Stimulated activated naive CD8-positive, alpha-beta T cell treated with anti-CD3 and anti-CD28 coated beads, Interleukin-15, amount 100 ng/mL, for 72 hours (primary cell): ENCODE results near the gene KIF25.

Experiments
- ATAC-seq: fragments of 150-1000 bp; cut with Tn5 transposase; 2 replicates; pipeline ENCODE4 v1.10.0; 2021; ENCODE audit warnings: mild to moderate bottlenecking, moderate library complexity
- DNase-seq, 2 donors: peaks; one replicate each; pipeline ENCODE4 v3.0.0; 2021 to 2022
- H3K27ac Mint-ChIP-seq, 2 donors: one replicate each; pipeline ENCODE4 v1.8.0; 2022; ENCODE audit warnings: mild to moderate bottlenecking in 2 of 2, mixed read lengths in 2 of 2, moderate library complexity in 2 of 2
- H3K27me3 Mint-ChIP-seq: one replicate; pipeline ENCODE4 v1.8.0; 2022; ENCODE audit warnings: mixed read lengths
- H3K4me1 Mint-ChIP-seq: one replicate; pipeline ENCODE4 v1.8.0; 2022; ENCODE audit warnings: mild to moderate bottlenecking, mixed read lengths
- H3K4me3 Mint-ChIP-seq, 2 donors: one replicate each; pipeline ENCODE4 v1.8.0; 2022; ENCODE audit warnings: mild to moderate bottlenecking in 2 of 2, mixed read lengths in 2 of 2, moderate library complexity in 1 of 2
- H3K9me3 Mint-ChIP-seq, 2 donors: one replicate each; pipeline ENCODE4 v1.8.0; 2022; ENCODE audit warnings: mixed read lengths in 2 of 2

The KIF25 gene

DNA sequence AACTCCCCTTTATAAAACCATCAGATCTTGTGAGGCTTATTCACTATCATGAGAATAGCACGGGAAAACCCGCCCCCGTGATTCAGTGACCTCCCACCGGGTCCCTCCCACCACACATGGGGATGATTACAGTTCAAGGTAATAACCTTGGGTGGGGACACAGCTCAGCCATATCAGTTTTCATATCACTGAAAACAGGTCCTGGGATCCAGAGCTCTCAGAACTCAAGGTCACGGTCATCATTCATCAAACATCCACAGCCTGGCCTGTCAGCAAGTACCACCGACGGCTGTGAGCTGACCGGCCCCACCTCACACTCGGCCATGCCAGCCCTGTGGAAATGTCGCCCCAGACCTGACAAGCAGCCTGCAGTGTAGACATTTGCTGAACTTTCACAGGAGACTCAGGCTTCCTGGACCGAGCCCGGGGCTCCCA is 95.6 kb downstream of the KIF25 start:
- ATAC-seq: no peak
- Mint-ChIP-seq H3K27me3 (peaks cover 8% of the 10 kb centered on the region), H3K9me3 (peaks cover 0 to 15% of the 10 kb centered on the region in 2 donors), H3K27ac (no peak overlapping the region), H3K4me3 (no peak overlapping the region), H3K4me1 (no peaks in the 10 kb centered on the region)
- no peak for DNase-seq

DNA sequence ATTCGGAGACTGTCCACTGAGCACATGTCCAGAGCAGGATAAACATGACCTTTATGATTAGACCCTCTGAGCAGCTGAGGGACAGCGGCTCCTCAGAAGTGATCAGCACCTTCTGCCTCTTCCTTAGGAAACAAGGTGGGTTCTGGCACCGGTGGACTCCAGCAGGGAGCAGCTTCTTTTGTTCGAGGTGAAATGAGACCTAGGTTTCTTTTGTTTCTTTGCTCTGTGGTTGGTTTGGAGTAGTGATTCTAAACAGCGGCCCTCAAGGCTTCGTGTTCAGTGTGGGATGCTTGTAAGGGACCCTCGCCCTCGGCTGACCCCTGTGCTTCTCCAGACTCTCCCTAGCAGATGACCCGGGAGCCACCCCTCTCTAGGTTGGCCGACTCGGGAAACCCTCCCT is 96.2 kb downstream of the KIF25 start:
- Mint-ChIP-seq H3K27me3 (peaks cover 13% of the 10 kb centered on the region), H3K27ac (no peak overlapping the region), H3K4me1 (no peaks in the 10 kb centered on the region), H3K9me3 (peaks cover 0 to 15% of the 10 kb centered on the region in 2 donors), H3K4me3 (no peak overlapping the region)
- ATAC-seq (no peak), DNase-seq (no peak)
